H1 (cell line): ENCODE measurements around the gene DPM2.

ENCODE experiments used
- CREB1 ChIP-seq: IDR thresholded peaks from 2 replicates; pipeline ENCODE4 v1.6.1; 2012; ENCODE audit warnings: inconsistent platforms
- EZH2 ChIP-seq: fragments of 200-600 bp; sonication (generic); IDR thresholded peaks from 2 replicates; pipeline ENCODE4 v1.7.1; 2012; ENCODE audit warnings: low read depth, mild to moderate bottlenecking, moderate library complexity, low read length, inconsistent platforms; ENCODE audit not compliant: severe bottlenecking
- HDAC6 ChIP-seq: IDR thresholded peaks from one replicate; pipeline ENCODE4 v1.7.1; 2012; ENCODE audit warnings: low read depth, mild to moderate bottlenecking, inconsistent platforms, low read length, moderate library complexity
- NRF1 ChIP-seq: IDR thresholded peaks from 2 replicates; pipeline ENCODE4 v1.6.1; 2011; ENCODE audit warnings: mild to moderate bottlenecking, low read depth, low read length, improper control_type of control experiment
- POLR2A ChIP-seq, 2 experiments: IDR thresholded peaks; 1 replicate in 1 of 2; 2 replicates in 1 of 2; pipeline ENCODE4 v1.6.1; 2011; ENCODE audit warnings: low read depth in 2 of 2, low read length in 2 of 2, mild to moderate bottlenecking in 2 of 2; ENCODE audit errors: control extremely low read depth in 1 of 2
- TAF1 ChIP-seq: IDR thresholded peaks from 2 replicates; pipeline ENCODE4 v1.6.1; 2011; ENCODE audit warnings: mild to moderate bottlenecking, low read depth, low read length
- TCF12 ChIP-seq: IDR thresholded peaks from 2 replicates; pipeline ENCODE4 v1.6.1; 2011; ENCODE audit warnings: low read depth, mild to moderate bottlenecking, low read length
- TEAD4 ChIP-seq: IDR thresholded peaks from 2 replicates; pipeline ENCODE4 v1.6.1; 2012; ENCODE audit warnings: low read depth, low read length, inconsistent platforms, mixed read lengths
- ZNF274 ChIP-seq: IDR thresholded peaks from 2 replicates; pipeline ENCODE4 v1.7.0; 2012; ENCODE audit warnings: low read length, borderline replicate concordance; ENCODE audit errors: extremely low read depth
- TF ChIP-seq, protein P1 (sequence below), 3 experiments: IDR thresholded peaks; 1 replicate in 2 of 3; 2 replicates in 1 of 3; pipeline versions ENCODE4 v1.5.1 to v1.6.1; 2011; ENCODE audit warnings: low read length in 3 of 3, mild to moderate bottlenecking in 3 of 3, inconsistent platforms in 2 of 3, low read depth in 1 of 3, moderate library complexity in 1 of 3; ENCODE audit not compliant: insufficient read depth in 1 of 3; ENCODE audit errors: control extremely low read depth in 1 of 3

GRCh38 chr9:127930231-127931091 lies 7.2 kb downstream of the DPM2 start, which contains the start of gene PIP5KL1:
- TF ChIP-seq CREB1 (no peak; the same call in 1 of the 2 replicates), HDAC6 (no peak), NRF1 (no peak), ZNF274 (no peak), EZH2 (no peak), POLR2A (IDR thresholded peaks at IDR 0.05; ENCODE audit: control extremely low read depth in 1 of 2, low read depth in 2 of 2, low read length in 2 of 2) (peak in 1 of 2 experiments; percentile 39; a peak in 2 of 3 replicates), TCF12 (no peak), TAF1 (no peak), TEAD4 (peak; percentile 52; the same call in 1 of the 2 replicates)
- TF ChIP-seq, protein P1, sequence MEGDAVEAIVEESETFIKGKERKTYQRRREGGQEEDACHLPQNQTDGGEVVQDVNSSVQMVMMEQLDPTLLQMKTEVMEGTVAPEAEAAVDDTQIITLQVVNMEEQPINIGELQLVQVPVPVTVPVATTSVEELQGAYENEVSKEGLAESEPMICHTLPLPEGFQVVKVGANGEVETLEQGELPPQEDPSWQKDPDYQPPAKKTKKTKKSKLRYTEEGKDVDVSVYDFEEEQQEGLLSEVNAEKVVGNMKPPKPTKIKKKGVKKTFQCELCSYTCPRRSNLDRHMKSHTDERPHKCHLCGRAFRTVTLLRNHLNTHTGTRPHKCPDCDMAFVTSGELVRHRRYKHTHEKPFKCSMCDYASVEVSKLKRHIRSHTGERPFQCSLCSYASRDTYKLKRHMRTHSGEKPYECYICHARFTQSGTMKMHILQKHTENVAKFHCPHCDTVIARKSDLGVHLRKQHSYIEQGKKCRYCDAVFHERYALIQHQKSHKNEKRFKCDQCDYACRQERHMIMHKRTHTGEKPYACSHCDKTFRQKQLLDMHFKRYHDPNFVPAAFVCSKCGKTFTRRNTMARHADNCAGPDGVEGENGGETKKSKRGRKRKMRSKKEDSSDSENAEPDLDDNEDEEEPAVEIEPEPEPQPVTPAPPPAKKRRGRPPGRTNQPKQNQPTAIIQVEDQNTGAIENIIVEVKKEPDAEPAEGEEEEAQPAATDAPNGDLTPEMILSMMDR (IDR thresholded peaks at IDR 0.05; ENCODE audit: control extremely low read depth in 1 of 3, insufficient read depth in 1 of 3, low read depth in 1 of 3, low read length in 3 of 3): peak in 1 of 3 experiments; percentile 5; a peak in 1 of 4 replicates
